ENCODE measurements around the gene DOK6.

GRCh38 chr18:69490072-69490471, 89.4 kb downstream of the DOK6 start:
- no peak for TF ChIP-seq CTCF (conservative IDR thresholded peaks at IDR 0.05)
- TF ChIP-seq ZFX (IDR thresholded peaks at IDR 0.05) = no peak
